GM18499 (cell line): ENCODE data around the gene IER2.

Source experiments
- ATAC-seq: cut with Tn5 transposase; IDR thresholded peaks from one replicate; pipeline ENCODE4 v1.9.1; 2021; ENCODE audit warnings: moderate number of reproducible peaks; ENCODE audit not compliant: insufficient read depth, unreplicated experiment

The IER2 gene, protein sequence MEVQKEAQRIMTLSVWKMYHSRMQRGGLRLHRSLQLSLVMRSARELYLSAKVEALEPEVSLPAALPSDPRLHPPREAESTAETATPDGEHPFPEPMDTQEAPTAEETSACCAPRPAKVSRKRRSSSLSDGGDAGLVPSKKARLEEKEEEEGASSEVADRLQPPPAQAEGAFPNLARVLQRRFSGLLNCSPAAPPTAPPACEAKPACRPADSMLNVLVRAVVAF

DNA sequence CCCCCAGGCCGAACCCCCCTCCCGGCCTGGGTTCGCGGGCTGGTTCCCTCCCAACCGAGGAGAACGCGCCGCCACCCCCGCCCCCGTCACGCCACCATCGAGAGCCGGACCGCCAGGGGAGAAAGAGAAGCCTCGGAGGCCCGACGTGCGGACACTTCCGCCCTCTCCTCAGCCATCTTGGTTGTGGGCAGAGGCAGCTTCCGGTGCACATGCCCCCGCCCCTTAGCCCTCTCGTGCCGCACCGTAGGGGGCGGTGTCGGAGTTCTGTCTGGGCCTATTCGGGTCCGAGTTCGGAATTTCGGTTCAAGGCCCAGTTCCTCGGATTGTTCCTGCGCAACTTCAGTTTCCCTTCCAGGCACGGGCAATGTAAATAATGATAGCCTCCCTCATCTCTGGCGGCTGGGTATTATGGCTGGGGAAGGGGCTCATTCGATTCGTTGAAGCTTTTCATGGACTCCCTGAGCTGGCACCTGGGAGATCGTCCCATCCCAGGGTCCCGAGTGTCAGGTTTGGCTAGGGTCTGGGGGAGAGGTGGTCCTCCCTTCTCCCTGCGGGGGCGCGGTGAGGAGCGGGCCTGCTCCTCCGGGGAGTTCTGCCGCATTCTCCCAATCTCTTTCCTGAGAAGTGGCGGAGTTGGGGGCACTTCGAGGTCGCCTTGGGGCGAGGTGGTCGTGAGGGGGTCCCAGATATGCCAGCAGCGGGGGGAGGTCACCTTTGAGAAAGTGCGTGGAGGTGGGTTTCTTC is at the start of gene IER2, which contains the start of gene STX10:
Gene IER2 (plus strand): TSS at position 225 of the 744 bp plus-strand sequence. CDS start 2,776 bp downstream, outside the sequence.
Gene STX10 (minus strand): TSS at position 189 of the 744 bp plus-strand sequence. CDS start 202 bp downstream, outside the sequence.
- no peak for ATAC-seq

DNA sequence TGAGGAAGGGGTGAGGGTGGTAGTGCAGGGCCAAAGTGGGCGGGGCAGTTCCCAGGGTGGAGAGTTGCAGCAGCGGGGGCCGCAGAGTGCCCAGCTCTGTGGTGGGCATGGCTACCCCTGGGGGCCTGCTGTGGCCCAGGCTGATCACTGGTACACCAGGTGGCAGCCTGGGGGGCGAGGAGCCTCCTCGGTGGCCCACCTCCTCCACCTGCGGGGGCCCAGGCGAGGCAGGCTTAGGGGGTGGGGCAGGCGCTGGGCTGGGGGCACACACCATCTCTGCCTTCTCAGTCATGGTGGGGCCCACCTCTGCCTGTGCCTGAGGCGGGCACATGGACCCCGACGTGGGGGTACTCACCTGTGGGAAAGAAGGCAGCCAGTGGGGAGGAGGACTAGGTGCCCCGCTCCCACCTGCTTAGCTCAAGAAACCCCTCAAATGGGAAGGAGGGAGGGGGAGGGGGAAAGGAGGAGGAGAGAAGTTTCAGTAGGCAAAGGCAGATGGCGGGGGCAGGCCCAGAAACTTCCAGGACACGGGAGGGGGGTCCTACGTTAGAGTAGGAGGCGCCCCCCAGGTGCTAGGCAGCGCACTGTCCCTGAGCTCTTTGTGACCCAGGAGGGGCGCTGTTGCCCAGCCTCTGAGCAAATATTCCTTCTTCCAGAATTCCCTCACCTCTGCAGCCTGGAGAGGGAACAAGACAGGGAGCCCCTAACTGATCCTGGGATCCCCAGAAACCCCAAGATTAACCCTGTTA is 49.2 kb upstream of the IER2 start:
- ATAC-seq = no peak

DNA sequence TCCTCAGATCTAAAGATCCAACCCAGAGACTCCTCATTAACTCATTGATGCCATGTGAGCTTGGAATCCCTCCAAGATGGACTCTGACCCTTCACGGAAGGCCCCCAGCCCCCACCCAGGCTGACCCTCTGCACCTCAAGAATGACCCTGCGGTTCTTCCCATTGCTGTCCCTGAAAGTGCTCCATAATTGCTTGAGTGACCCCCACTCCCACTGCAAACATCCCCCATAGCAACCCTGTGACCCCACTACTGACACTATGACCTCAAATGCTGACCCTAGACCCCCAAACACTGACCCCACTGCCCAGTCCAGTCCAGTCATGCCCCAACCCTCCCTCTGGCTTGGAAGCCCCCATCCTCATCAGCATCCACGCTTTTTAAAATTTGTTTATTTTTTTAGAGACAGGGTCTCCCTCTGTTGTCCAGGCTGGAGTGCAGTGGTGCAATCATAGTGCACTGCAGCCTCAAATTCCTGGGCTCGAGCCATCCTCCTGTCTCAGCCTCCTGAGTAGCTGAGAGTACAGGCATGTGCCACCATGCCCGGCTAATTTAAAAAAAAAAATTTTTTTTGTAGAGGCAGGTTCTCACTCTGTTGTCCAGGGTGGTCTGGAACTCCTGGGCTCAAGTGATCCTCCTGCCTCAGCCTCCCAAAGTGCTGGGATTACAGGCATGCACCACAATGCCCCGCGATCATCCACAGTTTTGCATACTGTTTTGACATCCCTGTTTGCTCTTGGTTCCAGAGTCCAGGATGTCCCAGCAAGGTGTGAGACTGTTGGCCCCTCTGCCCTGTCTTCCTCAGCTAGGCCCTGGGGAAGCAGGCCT is 48.4 kb upstream of the IER2 start:
- ATAC-seq = no peak

DNA sequence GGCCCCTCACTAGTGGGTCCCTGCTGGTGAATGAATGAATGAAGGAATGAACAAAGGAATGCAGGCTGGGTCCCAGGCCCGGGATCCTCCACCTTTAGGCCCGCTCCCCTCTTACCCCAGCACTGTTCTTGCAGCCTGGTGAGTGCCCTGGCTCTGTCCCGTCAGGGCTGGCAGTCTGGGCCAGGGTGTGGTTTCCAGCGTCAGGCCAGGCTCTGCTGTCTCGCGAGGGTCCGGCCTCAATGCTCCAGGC is 47.9 kb upstream of the IER2 start:
- ATAC-seq = no peak

DNA sequence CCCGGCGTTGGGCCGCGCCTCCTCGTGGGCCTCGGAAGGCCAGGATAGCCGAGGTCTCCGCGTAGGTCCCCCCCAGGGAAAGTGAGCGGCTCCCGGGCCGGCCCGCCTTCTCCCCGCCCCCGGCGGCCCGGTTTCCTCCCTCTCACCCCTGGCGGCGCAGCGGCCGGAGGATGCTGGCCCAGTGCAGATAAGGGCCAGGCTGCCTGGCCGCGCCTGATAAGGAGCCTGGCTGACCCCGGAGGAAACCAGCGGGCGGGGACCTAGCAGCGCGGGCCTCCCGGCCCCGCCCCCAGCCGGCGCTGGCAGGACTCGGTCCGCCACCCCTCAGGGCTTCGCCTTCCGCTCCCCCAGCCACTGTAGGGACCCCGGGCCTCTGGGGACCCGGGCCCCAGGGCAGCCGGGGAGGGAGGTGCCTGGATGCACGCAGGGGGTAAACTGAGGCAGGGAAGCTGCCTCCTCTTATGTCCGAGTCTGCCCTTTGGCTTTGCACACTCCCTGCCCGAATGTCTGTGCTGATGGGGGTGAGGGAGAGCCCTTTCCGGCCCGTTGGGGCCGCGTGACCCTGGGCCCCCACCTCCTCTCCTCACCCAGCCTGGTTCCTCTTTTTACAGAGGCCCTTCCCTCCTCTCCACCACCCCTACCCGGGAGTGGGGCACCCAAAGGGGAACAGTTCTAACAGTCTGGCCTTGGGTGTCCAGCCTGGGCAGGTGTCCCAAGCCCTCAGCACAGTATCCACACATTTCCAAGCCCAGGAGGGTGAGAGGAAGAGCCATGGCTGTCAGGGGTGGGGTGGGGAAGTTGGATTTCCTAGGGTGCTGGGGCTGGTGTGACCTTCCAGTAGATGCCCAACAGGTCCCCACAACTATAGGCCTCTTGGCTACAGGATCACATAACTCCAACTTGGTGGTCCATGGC is 47.3 kb upstream of the IER2 start, which contains the start of gene LYL1:
Gene LYL1 (minus strand): TSS at position 193 of the 915 bp plus-strand sequence. CDS start 1,687 bp downstream, outside the sequence.
- no peak for ATAC-seq

DNA sequence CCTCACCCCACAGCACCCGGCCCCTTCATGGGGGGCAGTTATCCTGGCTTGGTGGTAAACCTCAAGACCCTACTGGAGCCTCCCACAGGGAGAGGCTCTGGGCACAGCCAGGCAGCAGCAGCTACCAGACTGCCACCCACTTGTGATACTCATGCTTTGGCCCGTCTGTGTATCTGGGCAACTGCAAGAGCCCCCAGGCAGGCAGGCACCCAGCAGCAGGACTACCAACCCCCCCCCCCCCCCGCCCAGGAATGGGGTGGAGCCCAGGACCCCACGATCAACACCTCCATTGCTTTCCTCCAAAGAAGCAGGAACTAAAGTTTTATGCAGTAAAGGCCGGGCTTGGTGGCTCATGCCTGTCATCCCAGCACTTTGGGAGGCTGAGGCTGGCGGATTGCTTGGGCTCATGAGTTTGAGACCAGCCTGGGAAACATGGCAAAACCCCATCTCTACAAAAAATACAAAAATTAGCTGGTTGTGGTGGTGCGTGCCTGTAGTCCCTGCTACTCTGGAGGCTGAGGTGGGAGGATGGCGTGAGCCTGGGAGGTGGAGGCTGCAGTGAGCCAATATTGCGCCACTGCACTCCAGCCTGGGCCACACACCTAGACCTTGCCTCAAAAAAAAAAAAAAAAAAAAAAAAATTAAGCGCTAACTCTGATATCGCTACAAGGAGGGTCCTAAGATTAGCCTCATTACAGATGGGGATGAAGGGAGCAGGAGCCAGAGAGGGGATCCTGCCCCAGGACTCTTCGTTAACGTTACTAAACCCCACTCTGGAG is 46.4 kb upstream of the IER2 start:
- no peak for ATAC-seq

DNA sequence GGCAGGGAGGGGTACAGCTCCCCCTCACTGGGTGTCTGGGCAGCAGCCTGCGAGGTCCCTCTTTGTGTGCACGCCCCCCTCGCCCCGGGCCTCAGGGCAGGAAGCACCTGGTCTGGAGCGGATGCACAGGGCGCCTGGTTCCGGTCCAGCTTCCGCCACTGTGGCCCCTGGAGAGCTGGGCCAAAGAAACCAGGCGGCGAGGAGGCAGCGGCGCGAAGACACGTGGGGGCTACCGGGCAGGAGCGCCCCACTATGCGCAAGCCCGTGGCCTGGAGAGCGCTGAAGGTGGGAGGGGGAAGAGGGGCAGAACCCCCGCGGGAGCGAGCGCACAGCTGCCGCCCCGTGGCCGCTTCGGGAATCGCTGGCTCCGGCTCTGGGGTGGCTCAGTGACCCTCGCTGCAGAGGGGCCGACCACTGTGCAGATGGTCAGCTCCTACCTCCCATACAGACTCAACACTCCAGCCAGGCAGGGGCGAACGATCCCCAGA is 45.8 kb upstream of the IER2 start:
- ATAC-seq = no peak

DNA sequence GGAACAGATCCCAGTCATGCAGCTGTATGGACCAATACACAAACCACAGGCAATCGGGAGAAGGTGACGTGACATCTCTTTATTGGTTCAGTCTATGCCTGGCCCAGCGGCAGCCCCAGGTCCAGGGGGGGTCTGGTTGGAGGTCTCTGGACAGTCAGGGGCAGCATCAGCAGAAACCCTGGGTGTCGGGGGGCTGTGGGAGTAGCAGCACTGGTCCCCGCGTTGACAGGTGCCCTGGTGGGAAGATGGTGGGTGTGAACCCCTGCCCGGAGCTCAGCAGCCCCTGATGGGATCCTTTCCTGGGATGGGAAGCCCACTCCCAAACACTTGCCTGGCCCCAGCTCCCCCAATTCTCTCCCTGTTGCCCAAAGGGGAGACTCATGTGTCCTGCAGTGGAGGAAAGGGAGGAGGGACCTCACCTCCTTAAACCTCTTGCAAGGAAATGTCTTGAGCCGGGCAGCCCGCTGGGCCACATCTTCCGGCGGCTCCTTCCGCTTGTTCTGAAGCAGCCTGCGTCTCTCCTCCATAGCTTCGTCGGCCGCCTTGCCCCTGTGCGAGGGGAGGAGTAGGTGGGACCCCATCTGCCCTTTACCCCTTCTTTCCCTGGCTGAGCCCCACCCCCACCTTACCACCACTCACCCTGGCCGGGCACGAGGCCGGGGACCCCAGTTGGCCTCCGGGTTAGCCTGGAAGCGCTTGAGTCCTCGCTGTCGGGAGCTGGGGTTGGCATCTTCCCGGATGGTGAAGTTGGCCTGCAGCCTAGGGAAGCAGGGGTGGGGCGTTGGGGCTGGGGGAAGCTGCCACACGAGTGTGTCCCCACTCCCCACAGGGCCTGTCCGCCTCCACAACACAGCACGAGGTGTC is 45.1 kb upstream of the IER2 start:
- ATAC-seq = no peak

DNA sequence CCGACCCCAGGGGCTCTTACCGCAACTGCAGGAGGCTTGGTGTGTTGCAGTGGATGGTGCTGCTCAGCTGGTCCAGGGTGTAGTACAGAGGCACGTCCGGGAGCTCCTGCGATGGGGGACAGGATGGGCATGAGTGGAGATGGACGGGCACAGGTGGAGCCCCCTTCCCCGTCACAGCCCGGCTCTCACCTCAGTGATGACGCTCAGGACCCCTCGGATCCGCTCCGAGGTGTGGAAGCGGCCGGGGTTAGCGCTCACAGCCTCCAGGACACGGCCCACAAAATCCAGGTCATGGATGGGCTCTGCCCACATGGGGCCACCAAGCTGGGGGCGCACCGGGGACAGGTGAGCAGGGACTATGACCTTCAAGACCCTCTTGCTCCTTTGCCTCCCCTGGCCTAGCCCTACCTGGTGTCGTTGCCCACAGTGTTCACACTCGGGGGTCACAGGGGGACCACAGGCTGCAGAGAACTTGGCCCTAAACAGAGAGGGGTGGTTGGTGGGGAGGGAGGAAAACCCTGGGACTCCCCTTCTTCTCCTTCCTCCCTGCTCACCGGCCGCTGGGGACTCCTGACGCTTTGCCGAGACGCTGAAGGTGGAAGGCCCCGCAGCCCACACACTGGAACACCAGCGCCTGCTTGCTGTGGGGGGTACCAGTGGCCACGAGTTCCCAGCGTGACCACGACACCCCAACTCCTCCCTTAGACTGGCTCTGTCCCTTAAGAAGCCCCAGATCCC is 40.7 kb upstream of the IER2 start:
- ATAC-seq = no peak

DNA sequence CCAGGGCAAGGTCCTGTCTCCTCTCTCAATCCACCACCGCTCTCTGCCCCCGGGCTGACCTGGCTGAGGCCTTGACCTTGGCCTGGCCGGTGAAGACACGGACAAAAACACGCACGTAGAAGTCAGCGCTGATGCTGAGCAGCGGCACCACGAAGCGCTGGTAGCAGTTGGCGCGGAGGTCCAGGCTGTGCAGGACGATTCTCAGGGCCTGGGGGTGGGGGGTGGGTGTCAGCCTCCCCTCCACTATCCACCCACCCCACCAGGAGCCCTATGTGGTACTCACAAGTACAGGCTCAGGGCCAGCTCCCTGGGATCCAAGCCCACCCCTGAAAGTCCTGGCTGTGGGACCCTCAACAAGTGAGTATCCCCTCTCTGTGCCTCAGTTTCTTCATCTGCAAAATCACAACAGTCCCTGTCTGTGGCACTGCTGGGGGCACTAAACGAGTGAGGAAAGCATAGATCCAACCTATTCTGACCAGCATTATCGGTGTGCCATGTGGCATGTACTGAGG is 40.1 kb upstream of the IER2 start:
- ATAC-seq = no peak

DNA sequence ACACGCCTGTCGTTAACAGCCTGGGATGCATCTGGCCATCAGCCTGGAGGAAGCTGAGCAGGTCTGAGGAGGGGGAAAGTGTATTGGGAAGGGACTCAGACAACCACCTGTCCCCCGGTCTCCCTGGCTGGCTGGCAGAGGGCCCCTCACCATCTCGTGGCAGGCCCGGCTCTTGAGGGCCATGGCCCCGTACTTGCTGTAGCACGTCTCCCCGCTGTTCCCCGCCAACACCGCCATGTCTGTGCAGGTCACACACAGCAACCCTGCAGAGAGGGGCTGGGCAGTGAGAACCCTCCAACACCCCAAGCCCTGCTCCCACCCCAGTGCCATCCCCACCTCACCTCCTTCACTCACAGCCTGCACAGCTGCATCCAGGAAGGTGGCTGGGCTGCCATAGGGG is 37.7 kb upstream of the IER2 start:
- no peak for ATAC-seq

DNA sequence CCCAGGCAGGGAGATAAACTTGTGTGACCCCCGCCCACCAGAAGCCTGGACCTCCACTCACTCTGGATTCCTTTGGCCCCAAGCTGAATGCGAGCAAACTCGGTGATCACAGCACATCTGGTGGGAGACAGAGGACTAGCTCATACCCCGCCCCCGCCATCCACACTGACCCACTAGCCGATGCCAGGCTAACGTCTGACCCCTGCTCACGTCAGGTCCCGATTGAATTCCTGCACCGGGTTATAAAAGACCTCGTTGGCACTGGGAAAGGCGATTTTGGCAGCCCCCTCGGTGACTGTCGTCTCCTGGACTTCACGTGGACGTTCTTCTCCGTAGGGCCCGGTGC is 34.3 kb upstream of the IER2 start:
- no peak for ATAC-seq

DNA sequence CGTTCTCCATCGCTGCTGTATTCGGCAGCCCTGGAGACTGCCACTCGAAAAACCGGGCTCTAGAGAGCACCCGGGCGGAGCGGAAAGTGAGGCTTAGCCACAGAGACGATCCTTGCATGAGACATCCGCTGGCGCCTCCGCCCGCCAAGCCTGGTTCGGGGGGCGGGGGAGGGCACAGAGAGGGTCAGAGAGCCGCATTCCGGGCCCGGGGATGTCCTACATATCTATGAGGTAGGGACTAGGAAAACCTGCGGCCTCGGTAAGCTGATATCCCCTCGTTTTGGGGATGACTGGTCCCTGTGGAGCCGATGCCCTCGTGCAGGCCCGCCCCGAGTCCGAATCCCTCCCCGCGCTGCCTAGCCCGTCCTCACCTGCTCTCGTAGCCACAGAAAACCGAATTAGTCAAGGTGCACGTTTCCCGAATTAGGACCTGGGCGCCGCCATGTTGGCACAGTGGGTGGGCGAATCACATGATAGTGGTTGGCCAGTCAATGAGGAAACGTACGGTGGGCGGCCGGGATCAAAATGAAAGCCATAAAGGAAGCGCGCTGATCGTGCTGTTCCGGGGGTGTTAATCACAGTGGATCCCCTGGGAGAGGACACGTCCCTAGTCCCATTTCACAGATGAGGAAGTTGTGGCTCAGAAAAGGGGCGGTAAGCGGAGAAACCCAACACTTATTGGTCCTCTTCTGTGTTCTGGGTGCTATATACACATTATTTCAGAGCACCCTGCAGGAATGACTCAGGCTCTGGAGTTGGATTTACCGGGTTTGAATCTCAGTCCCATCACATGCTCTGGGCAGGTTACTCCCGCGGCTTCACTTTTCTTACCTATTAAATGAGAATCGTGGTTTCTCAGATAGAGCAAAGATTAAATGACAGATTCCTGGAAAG is 33.7 kb upstream of the IER2 start, which contains the start of gene TRMT1:
Gene TRMT1 (minus strand): TSS at position 459 of the 894 bp plus-strand sequence. CDS start 341 bp downstream, at position 118.
- no peak for ATAC-seq

DNA sequence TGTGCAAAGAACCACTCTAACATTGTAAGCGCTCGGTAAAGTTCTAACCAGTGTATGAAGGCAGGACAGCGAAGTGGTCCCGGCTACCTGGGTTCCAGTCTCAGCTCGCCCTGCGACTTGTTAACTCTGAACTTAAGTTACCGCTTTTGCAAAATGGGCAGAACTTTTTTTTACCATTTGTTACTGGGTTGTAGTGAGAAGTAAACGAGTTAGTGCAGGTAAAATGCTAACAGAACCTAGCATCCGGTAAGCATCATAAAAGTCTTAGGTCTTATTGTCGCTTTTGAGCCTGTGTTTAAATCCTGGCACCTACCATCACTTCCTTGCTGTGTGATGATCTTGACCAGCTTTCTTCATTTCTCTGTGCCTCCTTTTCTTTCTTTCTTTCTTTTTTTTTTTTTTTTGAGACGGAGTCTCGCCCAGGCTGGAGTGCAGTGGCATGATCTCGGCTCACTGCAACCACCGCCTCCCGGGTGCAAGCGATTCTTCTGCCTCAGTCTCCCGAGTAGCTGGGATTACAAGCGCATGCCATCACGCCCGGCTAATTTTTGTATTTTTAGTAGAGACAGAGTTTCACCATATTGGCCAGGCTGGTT is 32.9 kb upstream of the IER2 start:
- no peak for ATAC-seq

DNA sequence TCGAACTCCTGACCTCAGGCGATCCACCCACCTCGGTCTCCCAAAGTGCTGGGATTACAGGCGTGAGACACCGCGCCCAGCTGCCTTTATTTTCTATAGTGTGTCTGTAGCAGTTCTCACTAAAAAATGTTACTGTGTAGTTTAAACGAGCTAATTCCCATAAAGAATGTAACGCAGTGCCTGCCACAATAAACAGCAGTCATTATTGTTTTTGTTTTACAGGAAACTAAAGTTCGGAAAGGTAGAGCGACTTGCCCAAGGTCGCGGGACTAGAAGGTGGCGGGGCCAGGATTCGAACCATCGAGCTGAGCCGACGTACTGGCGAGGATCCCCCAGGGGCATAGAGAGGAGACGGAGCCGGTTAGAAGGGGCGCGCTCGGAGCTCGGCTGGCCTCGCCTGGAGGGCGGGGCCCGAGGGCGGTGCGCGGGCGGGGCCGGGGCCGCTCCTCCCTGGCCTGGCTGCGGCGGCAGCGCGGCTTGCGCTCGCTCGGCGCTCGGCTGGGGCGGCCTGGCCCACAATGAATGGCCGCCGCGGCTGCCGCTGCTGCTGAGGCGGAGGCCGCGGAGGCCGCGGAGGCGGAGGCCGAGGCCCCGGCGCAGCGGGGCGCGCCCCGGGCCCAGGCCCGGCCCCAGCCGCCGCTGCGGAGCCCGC is 32.3 kb upstream of the IER2 start, which contains the start of gene NACC1:
Gene NACC1 (plus strand): TSS at position 493 of the 652 bp plus-strand sequence. CDS start 16,944 bp downstream, outside the sequence.
- no peak for ATAC-seq
